Gastrocnemius medialis (tissue), 4 donors: ENCODE data around the gene CHORDC1. TPM values are rescaled to one million over a fixed set of nuclear protein-coding genes. Genes with fewer than 3 reads are reported as not detected.
A peak's percentile ranks its signal among the peaks of the same experiment; 100 is the strongest.
"Not testable (repeated sequence)": the region's sequence is repeated elsewhere in the genome, so short reads cannot be mapped to it uniquely, and the experiment has no call there.

Experiments used
- ATAC-seq, 2 donors: fragments of 150-250 bp; one replicate each; pipeline ENCODE4 v1.9.1; 2016
- DNase-seq, 2 donors: peaks; one replicate each; pipeline ENCODE4 v3.0.0-alpha.2; 2019
- H3K27ac ChIP-seq, 4 donors: fragments of 200-600 bp; sonication (generic); 1 replicate in 1 of 4; 2 replicates in 3 of 4; pipeline ENCODE4 v1.5.1; 2016 to 2018; ENCODE audit warnings: mild to moderate bottlenecking in 2 of 4, moderate library complexity in 1 of 4
- H3K27me3 ChIP-seq, 3 donors: fragments of 200-600 bp; sonication (generic) in 2 of 3; 1 replicate in 1 of 3; 2 replicates in 2 of 3; pipeline versions ENCODE4 v1.5.1 to v1.6.0; 2016 to 2019; ENCODE audit warnings: mild to moderate bottlenecking in 1 of 3, moderate library complexity in 1 of 3
- H3K36me3 ChIP-seq, 2 donors: fragments of 200-600 bp; sonication (generic) in 1 of 2; one replicate each; pipeline ENCODE4 v1.5.1; 2017 to 2018
- H3K4me1 ChIP-seq, 2 donors: fragments of 200-600 bp; sonication (generic) in 1 of 2; one replicate each; pipeline ENCODE4 v1.5.1; 2016 to 2017; ENCODE audit warnings: mild to moderate bottlenecking in 2 of 2
- H3K4me3 ChIP-seq, 4 donors: fragments of 200-600 bp; sonication (generic) in 3 of 4; 1 replicate in 1 of 4; 2 replicates in 3 of 4; pipeline ENCODE4 v1.5.1; 2016 to 2019; ENCODE audit warnings: mild to moderate bottlenecking in 2 of 4
- H3K9me3 ChIP-seq, 3 donors: fragments of 200-600 bp; sonication (generic) in 2 of 3; 1 replicate in 1 of 3; 2 replicates in 2 of 3; pipeline ENCODE4 v1.5.1; 2016 to 2019
- CTCF ChIP-seq, 5 experiments: fragments of 450-650 bp in 3 of 5; fragments of 200-600 bp in 2 of 5; sonication (generic) in 2 of 5; IDR thresholded peaks in 4 of 5; conservative IDR thresholded peaks in 1 of 5; 1 replicate in 4 of 5; 2 replicates in 1 of 5; pipeline ENCODE4 v1.5.1; 2016 to 2019; ENCODE audit warnings: antibody characterized with exemption in 5 of 5, mild to moderate bottlenecking in 3 of 5, moderate library complexity in 3 of 5
- POLR2A ChIP-seq, 2 donors: fragments of 450-650 bp; IDR thresholded peaks; one replicate each; pipeline ENCODE4 v1.6.1; 2017; ENCODE audit warnings: antibody characterized with exemption in 2 of 2, mild to moderate bottlenecking in 2 of 2, moderate library complexity in 2 of 2
- in situ Hi-C, 4 donors: fragments of 200-750 bp; cut with MboI; loops; one replicate each; pipeline versions ENCODE4 v1.15.0 to v1.8.0; 2017; ENCODE audit warnings: low sequenced_read_pairs in 4 of 4
- intact Hi-C: fragments of 100-400 bp; cut with DNase I; formaldehyde crosslinking; loops from one replicate; pipeline ENCODE4 v1.15.1; 2023; ENCODE audit warnings: low total_unique reads
- total RNA-seq, 4 donors: library from RNA; depleted of rRNA; stranded (reverse); fragments of >200 nt; gene quantifications; one replicate each; pipeline versions ENCODE4 v1.1.0 to v1.2.3, GENCODE V29; 2016

CHORDC1 gene
- total RNA-seq, 4 donors from 2014 or later: 32.7 to 64.8 (median 55.9) TPM

GRCh38 chr11:90216611-90217010 lies 6.2 kb downstream of the CHORDC1 start:
- no peak for TF ChIP-seq POLR2A (IDR thresholded peaks at IDR 0.05)
- TF ChIP-seq CTCF (IDR thresholded peaks at IDR 0.05 in 4 of 5, conservative IDR thresholded peaks at IDR 0.05 in 1 of 5): no peak
- Histone ChIP-seq H3K27me3 (no peaks in the 10 kb centered on the region), H3K4me1 (peaks cover 52 to 56% of the 10 kb centered on the region in 2 donors), H3K27ac (peak overlapping the region; percentile 19 to 51 (median 44)), H3K9me3 (no peaks in the 10 kb centered on the region), H3K36me3 (peaks cover 0 to 20% of the 10 kb centered on the region in 2 donors), H3K4me3 (no peak overlapping the region)
- no peak for DNase-seq
- in situ Hi-C loops (no loop called here), intact Hi-C loops (no loop called here)
- peak; percentile 68 to 70 for ATAC-seq

DNA sequence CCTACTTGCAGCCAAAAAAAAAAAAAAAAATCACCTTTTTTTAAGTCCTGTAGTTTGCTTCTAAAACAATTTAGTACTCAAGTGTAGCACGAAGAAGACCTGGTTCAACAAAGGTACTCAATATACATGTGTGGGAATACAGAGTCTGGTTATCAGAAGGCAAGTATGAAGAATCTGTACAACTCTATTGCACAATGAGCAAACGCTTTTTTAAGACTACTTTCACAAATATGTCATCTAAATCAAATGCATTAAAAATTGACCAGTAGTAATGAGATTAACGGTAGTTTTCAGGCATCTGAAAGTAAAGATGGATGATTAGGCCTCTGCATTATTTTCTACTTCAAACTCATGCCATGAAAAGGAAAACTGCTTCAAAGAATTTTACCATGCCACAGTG lies 9.5 kb downstream of the CHORDC1 start:
- intact Hi-C loops (no loop called here), in situ Hi-C loops (no loop called here)
- no peak for ATAC-seq
- no peaks in the 10 kb centered on the region for H3K9me3 ChIP-seq
- H3K27ac ChIP-seq: no peak overlapping the region
- TF ChIP-seq POLR2A (IDR thresholded peaks at IDR 0.05): no peak
- no peak for DNase-seq
- H3K27me3 ChIP-seq: no peaks in the 10 kb centered on the region
- H3K4me3 ChIP-seq: no peak overlapping the region
- peaks cover 24 to 26% of the 10 kb centered on the region in 2 donors for H3K4me1 ChIP-seq
- H3K36me3 ChIP-seq: peaks cover 2 to 48% of the 10 kb centered on the region in 2 donors

GRCh38 chr11:90208857-90209256 lies 14.0 kb downstream of the CHORDC1 start:
- ATAC-seq: no peak

DNA sequence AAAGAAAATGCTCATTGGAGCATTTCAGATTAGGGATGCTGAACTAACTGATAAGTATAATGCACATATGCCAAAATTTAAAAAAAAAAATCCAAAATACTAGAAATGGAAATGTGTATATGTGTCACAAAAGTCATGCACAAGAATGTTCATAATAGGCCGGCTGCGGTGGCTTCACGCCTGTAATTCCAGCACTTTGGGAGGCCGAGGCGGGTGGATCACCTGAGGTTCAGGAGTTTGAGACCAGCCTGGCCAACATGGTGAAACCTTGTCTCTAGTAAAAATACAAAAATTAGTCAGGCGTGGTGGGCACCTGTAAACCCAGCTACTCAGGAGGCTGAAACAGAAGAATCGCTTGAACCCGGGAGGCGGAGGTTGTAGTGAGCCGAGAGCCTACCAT lies 14.9 kb downstream of the CHORDC1 start:
- intact Hi-C loops, DNase-seq, H3K27me3 ChIP-seq, in situ Hi-C loops, H3K4me3 ChIP-seq, H3K4me1 ChIP-seq, ATAC-seq, H3K9me3 ChIP-seq, H3K27ac ChIP-seq: not testable (repeated sequence)
- H3K36me3 ChIP-seq: peaks cover 2 to 59% of the 10 kb centered on the region in 2 donors

More at GRCh38 chr11:90208857-90209256, 14.0 kb downstream of the CHORDC1 start:
- Histone ChIP-seq H3K36me3 (peaks cover 2 to 64% of the 10 kb centered on the region in 2 donors), H3K9me3 (no peaks in the 10 kb centered on the region), H3K27ac (no peak overlapping the region), H3K4me3 (no peak overlapping the region), H3K4me1 (no peaks in the 10 kb centered on the region), H3K27me3 (no peaks in the 10 kb centered on the region)
- intact Hi-C loops (no loop called here), in situ Hi-C loops (no loop called here)
- no peak for DNase-seq
- TF ChIP-seq CTCF (IDR thresholded peaks at IDR 0.05 in 4 of 5, conservative IDR thresholded peaks at IDR 0.05 in 1 of 5) (no peak), POLR2A (IDR thresholded peaks at IDR 0.05) (no peak)

GRCh38 chr11:90204832-90205646 lies 17.8 kb downstream of the CHORDC1 start:
- H3K36me3 ChIP-seq: peaks cover 2 to 73% of the 10 kb centered on the region in 2 donors

More at GRCh38 chr11:90204832-90205646, 17.8 kb downstream of the CHORDC1 start:
- Histone ChIP-seq H3K4me1 (no peaks in the 10 kb centered on the region), H3K27me3 (no peaks in the 10 kb centered on the region), H3K4me3 (no peak overlapping the region), H3K9me3 (no peaks in the 10 kb centered on the region), H3K27ac (peak overlapping the region in 1 of 4 donors; percentile 5)
- no peak for DNase-seq
- in situ Hi-C loops: no loop called here
- TF ChIP-seq POLR2A (IDR thresholded peaks at IDR 0.05) (no peak), CTCF (IDR thresholded peaks at IDR 0.05 in 4 of 5, conservative IDR thresholded peaks at IDR 0.05 in 1 of 5) (peak; percentile 58 to 87 (median 78))
- intact Hi-C loops: no loop called here
- peak in 1 of 2 donors; percentile 41 for ATAC-seq
